Measurements from ENCODE around the gene PPP3R1.
"Not testable (repeated sequence)": the region's sequence is repeated elsewhere in the genome, so short reads cannot be mapped to it uniquely, and the experiment has no call there.

PPP3R1 gene

GRCh38 chr2:68188831-68189230 lies 63.5 kb downstream of the PPP3R1 start:
- DNase-seq (ENCODE audit: low read depth in 3 of 3), result no peak

GRCh38 chr2:68187329-68187728 lies 65.0 kb downstream of the PPP3R1 start:
- DNase-seq (ENCODE audit: low read depth in 3 of 3), result no peak

DNA sequence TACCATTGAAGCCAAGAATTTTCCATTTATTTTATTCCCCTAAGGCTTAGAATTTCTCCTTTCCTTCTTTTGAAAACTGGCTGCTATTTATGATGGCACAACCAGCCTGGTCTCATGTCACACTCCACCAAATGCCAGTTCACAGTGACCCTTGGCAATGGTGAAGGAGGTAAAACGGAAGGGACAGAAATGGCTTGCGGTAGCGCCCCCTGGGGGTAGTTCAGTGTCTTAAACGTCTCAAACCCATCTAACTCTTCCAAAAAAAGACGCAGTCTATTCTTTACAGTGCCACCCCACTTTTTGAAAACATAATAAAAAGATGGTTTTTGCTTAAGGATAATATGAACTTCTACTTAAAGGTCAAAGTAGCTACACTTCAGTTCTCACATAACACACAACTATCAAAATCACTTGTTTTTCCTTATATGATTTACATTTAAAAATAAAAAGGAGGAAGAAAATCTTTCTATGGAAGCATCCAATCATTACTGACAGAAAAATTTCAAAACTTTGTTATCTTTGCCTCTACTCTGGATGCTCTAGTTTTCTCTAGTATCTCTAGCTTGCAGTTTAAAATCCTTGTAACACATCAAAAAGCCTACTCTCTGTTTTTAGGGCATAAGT lies 66.7 kb downstream of the PPP3R1 start:
- peak; percentile 11 to 53 (median 21) for DNase-seq (ENCODE audit: low read depth in 3 of 3)

DNA sequence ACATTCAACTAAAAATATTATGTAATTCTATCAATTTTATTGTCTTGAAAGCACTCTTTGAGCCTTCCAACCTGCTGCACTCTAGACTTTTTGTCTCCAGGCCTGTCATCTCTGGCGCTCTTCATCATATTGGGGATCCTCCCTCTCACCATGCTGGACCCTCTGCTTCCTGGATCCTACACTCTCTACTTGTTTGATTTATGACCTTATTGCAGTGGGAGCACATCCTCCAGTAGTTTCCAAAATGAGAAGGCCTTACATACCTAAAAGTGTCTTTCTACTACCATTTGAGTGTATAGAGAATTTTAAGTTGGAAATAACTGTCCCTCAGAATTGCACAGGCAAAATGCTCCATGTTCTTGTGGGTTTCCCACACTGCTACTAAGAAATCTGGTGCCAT lies 69.4 kb downstream of the PPP3R1 start:
- DNase-seq (ENCODE audit: low read depth in 3 of 3), result no peak

DNA sequence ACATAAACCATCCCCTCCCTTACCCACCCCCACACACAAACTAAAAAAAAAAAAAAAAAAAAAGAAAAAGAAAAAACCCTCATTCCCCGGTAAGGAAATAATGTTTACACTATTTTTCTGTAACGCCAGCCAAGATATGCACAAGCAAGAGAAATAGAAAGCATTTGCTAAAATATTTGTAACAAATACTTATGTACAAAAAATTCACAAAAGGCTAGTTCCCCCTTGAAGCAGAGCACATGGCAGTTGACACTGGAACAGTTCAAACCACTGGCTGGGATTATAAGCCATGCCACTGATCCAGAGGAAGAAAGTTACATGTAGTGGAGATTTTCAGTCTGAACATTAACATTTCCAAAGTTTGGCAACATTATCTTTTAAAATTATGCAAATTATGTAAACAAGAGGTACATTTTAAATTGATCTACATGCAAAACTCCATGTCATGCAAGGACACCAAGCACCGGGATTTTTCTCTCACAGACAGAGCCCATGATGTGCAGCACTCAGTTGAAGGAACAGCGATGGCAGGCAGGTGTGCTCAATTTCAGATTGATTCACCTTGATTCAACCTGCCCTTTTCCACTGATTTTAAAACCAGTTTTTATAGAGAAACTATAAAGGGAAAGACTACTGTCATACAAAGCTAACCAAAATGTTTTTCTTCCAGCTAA lies 73.2 kb downstream of the PPP3R1 start:
- DNase-seq (ENCODE audit: low read depth in 3 of 3), result no peak

GRCh38 chr2:68178432-68178831 lies 73.9 kb downstream of the PPP3R1 start:
- DNase-seq (ENCODE audit: low read depth in 3 of 3), result no peak

GRCh38 chr2:68177541-68177940 lies 74.8 kb downstream of the PPP3R1 start:
- no peak for DNase-seq (ENCODE audit: low read depth in 3 of 3)

DNA sequence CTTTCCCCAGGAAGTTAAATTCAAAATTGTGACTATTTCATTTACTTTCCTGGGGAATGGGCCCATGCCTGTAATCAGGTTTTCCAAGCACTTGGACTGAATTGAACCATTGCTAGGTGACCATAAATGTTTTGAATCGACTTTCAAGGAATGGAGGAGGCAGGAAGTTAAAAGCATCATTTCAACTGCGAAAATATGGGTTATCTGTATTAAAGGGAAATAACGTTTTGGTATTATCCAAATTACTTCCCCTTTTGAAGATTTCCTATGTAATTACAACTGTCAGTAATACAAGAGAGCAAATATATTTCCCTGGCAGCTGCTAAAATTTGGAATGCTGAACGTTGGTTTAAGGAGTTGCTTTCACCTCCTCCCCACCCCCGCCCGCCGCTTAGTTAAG lies 75.7 kb downstream of the PPP3R1 start:
- no peak for DNase-seq (ENCODE audit: low read depth in 3 of 3)

DNA sequence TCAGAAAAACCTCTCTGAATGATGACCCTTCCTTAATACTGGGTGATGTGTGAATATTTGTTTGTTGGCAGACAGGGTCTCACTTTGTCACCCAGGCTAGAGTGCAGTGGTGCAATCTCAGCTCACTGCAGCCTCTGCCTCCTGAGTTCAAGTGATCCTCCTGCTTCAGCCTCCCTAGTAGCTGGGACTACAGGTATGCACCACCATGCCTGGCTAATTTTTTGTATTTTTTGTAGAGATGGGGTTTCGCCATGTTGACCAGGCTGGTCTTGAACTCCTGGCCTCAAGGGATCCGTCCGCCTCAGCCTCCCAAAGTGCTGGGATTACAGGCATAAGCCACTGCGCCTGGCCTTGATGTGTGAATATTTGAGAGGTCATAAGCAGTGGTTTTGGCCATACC lies 77.1 kb downstream of the PPP3R1 start:
- DNase-seq (ENCODE audit: low read depth in 3 of 3), result not testable (repeated sequence)

- DNase-seq (ENCODE audit: low read depth in 3 of 3), result no peak
Observed at GRCh38 chr2:68172990-68173700, 79.2 kb downstream of the PPP3R1 start.

DNA sequence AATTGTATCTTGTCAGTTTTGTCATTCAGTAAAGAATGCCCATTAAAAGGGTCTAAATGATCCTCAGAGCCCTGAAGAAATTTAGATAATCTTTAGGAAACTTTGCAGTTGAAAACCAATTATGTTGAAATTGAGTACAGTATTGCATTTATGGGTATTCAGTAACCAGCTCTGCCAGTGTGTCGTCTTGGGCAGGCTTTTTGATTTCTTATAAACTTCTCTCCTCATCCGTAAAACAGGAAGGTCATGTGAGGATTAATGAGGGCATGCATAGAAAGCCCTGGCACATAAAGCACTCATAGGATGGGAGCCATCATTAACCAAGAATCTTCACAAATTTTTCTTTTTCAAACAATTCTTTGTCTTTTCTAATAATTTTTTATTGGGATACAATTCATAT lies 79.8 kb downstream of the PPP3R1 start:
- DNase-seq (ENCODE audit: low read depth in 3 of 3), result no peak

- no peak for DNase-seq (ENCODE audit: low read depth in 3 of 3)
Observed at GRCh38 chr2:68171684-68172083, 80.6 kb downstream of the PPP3R1 start.

DNA sequence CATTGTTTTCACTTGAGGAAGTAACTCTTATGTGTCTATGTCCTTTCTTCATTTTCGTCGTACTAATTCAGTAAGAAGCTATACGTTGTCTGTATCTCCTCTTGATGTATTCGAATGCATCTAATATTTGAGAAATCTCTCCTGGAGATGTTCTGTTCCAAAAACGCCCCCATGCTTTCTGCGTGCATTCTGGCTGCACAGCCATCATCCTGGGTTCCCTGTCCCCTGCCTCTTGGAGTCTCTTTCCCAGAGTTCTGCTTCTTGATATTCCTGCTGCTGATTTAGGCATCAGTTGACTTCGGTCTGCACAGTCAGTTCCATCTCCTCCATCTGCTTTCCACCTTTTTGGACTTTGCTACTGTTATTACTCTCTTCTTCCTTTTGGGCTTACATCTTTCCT lies 81.2 kb downstream of the PPP3R1 start:
- no peak for DNase-seq (ENCODE audit: low read depth in 3 of 3)

GRCh38 chr2:68169308-68169707 lies 83.0 kb downstream of the PPP3R1 start:
- DNase-seq (ENCODE audit: low read depth in 3 of 3), result no peak

GRCh38 chr2:68167186-68167585 lies 85.1 kb downstream of the PPP3R1 start:
- DNase-seq (ENCODE audit: low read depth in 3 of 3), result no peak

GRCh38 chr2:68163641-68164040 lies 88.7 kb downstream of the PPP3R1 start:
- DNase-seq (ENCODE audit: low read depth in 3 of 3), result no peak

GRCh38 chr2:68158134-68158447 lies 94.2 kb downstream of the PPP3R1 start:
- no peak for DNase-seq (ENCODE audit: low read depth in 3 of 3)

DNA sequence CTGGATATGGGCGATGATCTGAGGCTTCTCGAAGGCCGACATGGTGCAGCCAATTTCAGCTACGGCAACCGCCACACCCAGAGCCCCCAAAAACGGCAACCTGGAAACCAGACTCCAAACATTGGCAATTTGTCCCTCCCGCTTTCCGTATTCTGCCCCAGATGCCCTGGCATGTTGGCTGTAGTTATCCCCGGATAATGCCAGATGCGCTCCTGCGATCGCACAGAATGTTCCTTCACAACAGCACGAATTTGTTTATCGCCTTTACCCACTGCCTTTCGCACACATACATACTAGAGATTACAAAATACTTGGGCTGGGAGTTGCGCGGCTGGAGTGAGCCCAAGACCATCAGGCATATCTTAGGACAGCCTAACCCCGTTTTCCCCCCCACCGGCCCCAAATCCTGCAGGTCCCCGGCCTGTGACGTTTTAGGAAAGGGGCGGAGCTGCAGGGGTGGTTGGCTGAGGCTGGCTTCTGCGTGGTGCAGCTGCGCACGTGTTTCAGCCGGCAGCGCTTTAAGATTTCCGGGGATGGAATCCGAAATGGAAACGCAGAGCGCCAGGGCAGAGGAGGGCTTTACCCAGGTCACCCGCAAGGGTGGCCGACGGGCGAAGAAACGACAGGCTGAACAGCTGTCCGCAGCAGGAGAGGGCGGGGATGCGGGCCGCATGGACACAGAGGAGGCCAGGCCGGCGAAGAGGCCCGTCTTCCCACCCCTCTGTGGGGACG lies 94.8 kb downstream of the PPP3R1 start, which contains the start of gene PNO1:
Gene PNO1 (plus strand): TSS at position 487 of the 732 bp plus-strand sequence. CDS start 47 bp downstream, at position 534.
- peak; percentile 94 to 97 (median 96) for DNase-seq (ENCODE audit: low read depth in 3 of 3)

DNA sequence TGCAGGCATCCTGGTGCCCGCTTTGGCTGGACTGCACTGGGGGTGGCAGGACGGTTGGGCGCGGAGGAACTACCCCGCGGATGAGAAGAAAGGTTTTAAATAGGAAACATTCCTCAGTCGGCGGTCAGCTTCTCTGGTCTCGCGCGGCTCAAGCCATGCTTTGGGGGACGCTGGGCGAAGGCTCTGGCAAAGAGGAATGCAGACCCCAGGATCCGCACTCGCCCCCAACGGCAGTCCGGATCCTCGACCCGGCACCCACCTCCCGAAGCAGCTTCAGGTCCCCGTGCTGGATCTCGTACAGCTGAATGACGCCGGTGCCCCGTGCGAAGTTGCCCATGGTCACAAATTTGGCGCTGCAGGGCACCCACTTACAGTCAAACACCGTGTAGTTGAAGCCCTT lies 95.3 kb downstream of the PPP3R1 start:
- no peak for DNase-seq (ENCODE audit: low read depth in 3 of 3)

- no peak for DNase-seq (ENCODE audit: low read depth in 3 of 3)
Observed at GRCh38 chr2:68156419-68156818, 95.9 kb downstream of the PPP3R1 start.

- no peak for DNase-seq (ENCODE audit: low read depth in 3 of 3)
Observed at GRCh38 chr2:68155618-68156017, 96.7 kb downstream of the PPP3R1 start.

GRCh38 chr2:68152681-68153347 lies 99.5 kb downstream of the PPP3R1 start:
- DNase-seq (ENCODE audit: low read depth in 3 of 3), result no peak
